AG04450 (cell line): ENCODE results near the gene ZNF827. TPM values are rescaled to one million over a fixed set of nuclear protein-coding genes. Genes with fewer than 3 reads are reported as not detected.

ENCODE experiments used
- CTCF ChIA-PET: fragments of 300-600, 350-600 bp; formaldehyde crosslinking; extraction: SDS; loops from one replicate; lab custom pipeline; 2022; ENCODE audit warnings: antibody characterized with exemption, inconsistent platforms; lab: Charles Lee
- POLR2A ChIA-PET: fragments of 350-600 bp; formaldehyde crosslinking; extraction: SDS; loops from one replicate; lab custom pipeline; 2021; ENCODE audit warnings: antibody characterized with exemption, inconsistent platforms; lab: Yijun Ruan, JAX
- DNase-seq: peaks from one replicate; pipeline ENCODE4 v3.0.0-alpha.2; 2011; ENCODE audit warnings: low read depth, low spot score
- H3K27ac ChIP-seq: one replicate; pipeline ENCODE4 v1.5.1; 2012; ENCODE audit warnings: low read depth, low read length, control low read depth
- H3K27me3 ChIP-seq: one replicate; pipeline ENCODE4 v1.6.0; 2012; ENCODE audit warnings: low read length; ENCODE audit not compliant: control insufficient read depth, insufficient read depth
- H3K4me3 ChIP-seq: 2 replicates; pipeline ENCODE4 v1.5.1; 2011; ENCODE audit warnings: mild to moderate bottlenecking, low read depth, low read length, control low read depth
- H3K9me3 ChIP-seq: 2 replicates; pipeline ENCODE4 v1.5.1; 2012; ENCODE audit warnings: low read length; ENCODE audit not compliant: control insufficient read depth, insufficient read depth
- polyA plus RNA-seq: library from polyadenylated mRNA; depleted of rRNA; stranded (reverse); fragments of >200 nt; gene quantifications from 2 replicates; pipeline ENCODE4 v1.2.3, GENCODE V29; 2011
- TF ChIP-seq, protein P1 (sequence below): IDR thresholded peaks from 2 replicates; pipeline ENCODE4 v1.5.1; 2011; ENCODE audit warnings: low read depth, low read length, control low read depth, inconsistent platforms

ZNF827 gene
- polyA plus RNA-seq, 1 experiment: 9.8 TPM

- H3K27ac ChIP-seq: no peak overlapping the region
- TF ChIP-seq, protein P1, sequence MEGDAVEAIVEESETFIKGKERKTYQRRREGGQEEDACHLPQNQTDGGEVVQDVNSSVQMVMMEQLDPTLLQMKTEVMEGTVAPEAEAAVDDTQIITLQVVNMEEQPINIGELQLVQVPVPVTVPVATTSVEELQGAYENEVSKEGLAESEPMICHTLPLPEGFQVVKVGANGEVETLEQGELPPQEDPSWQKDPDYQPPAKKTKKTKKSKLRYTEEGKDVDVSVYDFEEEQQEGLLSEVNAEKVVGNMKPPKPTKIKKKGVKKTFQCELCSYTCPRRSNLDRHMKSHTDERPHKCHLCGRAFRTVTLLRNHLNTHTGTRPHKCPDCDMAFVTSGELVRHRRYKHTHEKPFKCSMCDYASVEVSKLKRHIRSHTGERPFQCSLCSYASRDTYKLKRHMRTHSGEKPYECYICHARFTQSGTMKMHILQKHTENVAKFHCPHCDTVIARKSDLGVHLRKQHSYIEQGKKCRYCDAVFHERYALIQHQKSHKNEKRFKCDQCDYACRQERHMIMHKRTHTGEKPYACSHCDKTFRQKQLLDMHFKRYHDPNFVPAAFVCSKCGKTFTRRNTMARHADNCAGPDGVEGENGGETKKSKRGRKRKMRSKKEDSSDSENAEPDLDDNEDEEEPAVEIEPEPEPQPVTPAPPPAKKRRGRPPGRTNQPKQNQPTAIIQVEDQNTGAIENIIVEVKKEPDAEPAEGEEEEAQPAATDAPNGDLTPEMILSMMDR: no peak
- no peak overlapping the region for H3K4me3 ChIP-seq
- ChIA-PET POLR2A (interaction anchor here (0.7 kb wide), 1 partner anchor 99 kb away, joined by 4 read pairs; no protein-coding TSS in a partner anchor), CTCF (interaction anchor here (0.8 kb wide), 1 partner anchor 235 kb away, joined by 3 read pairs; no protein-coding TSS in a partner anchor)
- no peaks in the 10 kb centered on the region for H3K9me3 ChIP-seq
- no peaks in the 10 kb centered on the region for H3K27me3 ChIP-seq
- no peak for DNase-seq
These were observed 146.2 kb downstream of the ZNF827 start for GRCh38 chr4:145792429-145792828.

DNA sequence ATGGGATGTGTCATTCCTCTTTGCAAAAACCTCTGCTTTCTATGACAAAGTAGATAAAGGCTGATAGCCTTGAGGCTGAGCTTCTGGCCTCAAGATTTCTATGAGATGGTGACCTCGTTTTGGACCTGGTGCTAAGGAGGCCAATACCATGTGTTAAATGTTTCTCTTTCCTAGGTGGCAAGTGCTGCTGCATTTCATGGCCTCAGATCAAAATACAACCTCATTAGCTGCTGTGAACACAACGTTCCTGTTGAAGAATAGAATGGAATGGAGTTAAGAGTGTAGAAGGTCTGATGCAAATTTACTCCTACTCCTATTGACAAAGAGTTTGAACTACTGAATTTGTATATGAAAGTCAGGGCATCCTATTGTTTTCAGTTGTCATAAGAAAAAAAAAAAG is 146.6 kb downstream of the ZNF827 start:
- CTCF ChIA-PET: interaction anchor here (0.8 kb wide), 1 partner anchor 234 kb away, joined by 3 read pairs; no protein-coding TSS in a partner anchor
- H3K27ac ChIP-seq: no peak overlapping the region
- TF ChIP-seq, protein P1: no peak

DNA sequence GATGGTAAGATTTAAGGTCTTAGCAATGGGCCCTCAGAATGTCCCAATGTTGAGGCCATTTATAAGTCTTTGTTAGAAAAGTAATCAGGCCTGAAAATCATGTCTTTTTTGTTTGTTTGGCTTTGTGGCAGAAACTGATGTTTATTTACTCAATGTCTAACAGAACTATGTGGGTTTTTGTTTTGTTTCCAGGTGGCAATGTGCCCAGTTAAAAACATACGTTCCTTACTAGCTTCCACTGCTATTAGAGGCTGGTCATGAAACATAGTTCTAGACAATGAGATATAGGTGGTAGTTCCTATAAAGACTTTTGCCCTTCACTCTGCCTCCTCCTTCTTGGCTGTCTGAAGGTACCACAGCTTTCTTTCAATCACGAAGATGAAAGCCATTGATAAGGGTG is 149.9 kb downstream of the ZNF827 start:
- ChIA-PET POLR2A (no interaction called here), CTCF (no interaction called here)
- no peaks in the 10 kb centered on the region for H3K27me3 ChIP-seq
- H3K27ac ChIP-seq: no peak overlapping the region
- H3K4me3 ChIP-seq: no peak overlapping the region
- peaks cover 4% of the 10 kb centered on the region; the same call in 1 of the 2 replicates for H3K9me3 ChIP-seq
- TF ChIP-seq, protein P1: no peak
- DNase-seq: no peak

More for the DNA sequence above, 146.6 kb downstream of the ZNF827 start:
- H3K9me3 ChIP-seq: no peaks in the 10 kb centered on the region
- H3K4me3 ChIP-seq: no peak overlapping the region
- H3K27me3 ChIP-seq: no peaks in the 10 kb centered on the region
- POLR2A ChIA-PET: no interaction called here
- DNase-seq: no peak

DNA sequence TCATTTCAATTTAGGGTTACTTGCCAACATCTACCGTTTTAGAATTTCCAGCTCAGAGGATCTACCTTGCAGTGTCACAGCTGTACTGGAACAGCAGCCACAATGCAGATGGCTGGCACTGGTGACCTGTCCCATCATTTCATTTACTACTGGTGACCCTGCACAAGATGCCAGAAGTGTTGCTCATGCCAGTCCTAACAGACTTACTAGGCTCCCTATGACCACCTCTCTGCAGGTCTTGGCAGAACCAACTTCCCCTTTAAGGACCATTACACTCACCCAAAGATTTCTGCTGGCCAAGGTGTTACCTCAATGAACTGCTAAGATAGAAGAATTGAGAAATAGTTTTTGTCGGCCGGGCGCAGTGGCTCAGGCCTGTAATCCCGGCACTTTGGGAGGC is 151.8 kb downstream of the ZNF827 start:
- Histone ChIP-seq H3K4me3 (no peak overlapping the region), H3K27ac (no peak overlapping the region), H3K9me3 (peaks cover 4% of the 10 kb centered on the region; the same call in 1 of the 2 replicates), H3K27me3 (no peaks in the 10 kb centered on the region)
- DNase-seq: no peak
- TF ChIP-seq, protein P1: no peak
- ChIA-PET CTCF (no interaction called here), POLR2A (no interaction called here)

GRCh38 chr4:145786261-145786660 is 152.4 kb downstream of the ZNF827 start:
- H3K27ac ChIP-seq: no peak overlapping the region
- H3K4me3 ChIP-seq: no peak overlapping the region
- POLR2A ChIA-PET: no interaction called here
- H3K27me3 ChIP-seq: no peaks in the 10 kb centered on the region
- peaks cover 4% of the 10 kb centered on the region; the same call in 1 of the 2 replicates for H3K9me3 ChIP-seq
- CTCF ChIA-PET: no interaction called here
- DNase-seq: no peak
- TF ChIP-seq, protein P1: no peak
